Esophagus muscularis mucosa (tissue), 4 donors: Measurements from ENCODE around the gene MFRP. TPM values are rescaled to one million over a fixed set of nuclear protein-coding genes. Genes with fewer than 3 reads are reported as not detected.

Experiments used
- DNase-seq: peaks from one replicate; pipeline ENCODE4 v3.0.0-alpha.2; 2017; ENCODE audit errors: extremely low spot score
- H3K27ac ChIP-seq, 4 donors: fragments of 200-600 bp; sonication (generic); replicated peaks in 1 of 4; 1 replicate in 3 of 4; 2 replicates in 1 of 4; pipeline ENCODE4 v1.5.1; 2016 to 2019; ENCODE audit warnings: mild to moderate bottlenecking in 1 of 4
- H3K27me3 ChIP-seq, 4 donors: fragments of 200-600 bp; sonication (generic); one replicate each; pipeline versions ENCODE4 v1.5.1 to v1.6.0; 2016 to 2019
- H3K36me3 ChIP-seq, 4 donors: fragments of 200-600 bp; sonication (generic); one replicate each; pipeline ENCODE4 v1.5.1; 2016 to 2019
- H3K4me1 ChIP-seq, 4 donors: fragments of 200-600 bp; sonication (generic); one replicate each; pipeline ENCODE4 v1.5.1; 2016 to 2019
- H3K4me3 ChIP-seq, 4 donors: fragments of 200-600 bp; sonication (generic); 1 replicate in 2 of 4; 2 replicates in 2 of 4; pipeline ENCODE4 v1.5.1; 2016 to 2019; ENCODE audit warnings: mild to moderate bottlenecking in 4 of 4, moderate library complexity in 1 of 4
- H3K9me3 ChIP-seq, 4 donors: fragments of 200-600 bp; sonication (generic); 1 replicate in 3 of 4; 2 replicates in 1 of 4; pipeline ENCODE4 v1.5.1; 2016 to 2019
- CTCF ChIP-seq, 3 experiments: fragments of 200-600 bp in 2 of 3; fragments of 450-650 bp in 1 of 3; sonication (generic) in 2 of 3; IDR thresholded peaks; one replicate each; pipeline ENCODE4 v1.5.1; 2017 to 2019; ENCODE audit warnings: antibody characterized with exemption in 3 of 3, mild to moderate bottlenecking in 2 of 3, moderate library complexity in 1 of 3
- EP300 ChIP-seq: sonication (generic); formaldehyde crosslinking; IDR thresholded peaks from one replicate; pipeline ENCODE4 v1.6.1; 2017; ENCODE audit warnings: antibody characterized with exemption
- POLR2A ChIP-seq: fragments of 450-650 bp; IDR thresholded peaks from one replicate; pipeline ENCODE4 v1.6.1; 2017; ENCODE audit warnings: antibody characterized with exemption, moderate library complexity, mild to moderate bottlenecking, low read depth
- POLR2AphosphoS5 ChIP-seq, 2 donors: sonication (generic); formaldehyde crosslinking; IDR thresholded peaks; one replicate each; pipeline ENCODE4 v1.6.1; 2017; ENCODE audit warnings: antibody characterized with exemption in 2 of 2
- WGBS: methylation state at CpG from one replicate; pipeline ENCODE4 v1.1.5; 2018; 5-methylcytosine and 5-hydroxymethylcytosine counted together
- intact Hi-C: fragments of 100-400 bp; cut with DNase I; formaldehyde crosslinking; loops from one replicate; pipeline ENCODE4 v1.15.1; 2023
- total RNA-seq, 4 donors: library from RNA; depleted of rRNA; stranded (reverse); fragments of >200 nt; gene quantifications; one replicate each; pipeline versions ENCODE4 v1.1.0 to v1.2.1, GENCODE V29; 2016

MFRP gene
- total RNA-seq, 4 donors from 2014 or later, result 0.11 TPM; not detected in 3

GRCh38 chr11:119347940-119348605 is 1.6 kb upstream of the MFRP start:
- WGBS, result 74% methylated on average over 16 of the region's 16 CpGs

GRCh38 chr11:119347242-119347641 is 737 bp upstream of the MFRP start:
- 80% methylated on average over 2 of the region's 2 CpGs for WGBS
- DNase-seq, result no peak
- intact Hi-C loops, result no loop called here
- Histone ChIP-seq H3K4me3 (no peak overlapping the region), H3K27me3 (no peaks in the 10 kb centered on the region), H3K9me3 (no peaks in the 10 kb centered on the region), H3K36me3 (no peaks in the 10 kb centered on the region), H3K27ac (no peak overlapping the region), H3K4me1 (peaks cover 0 to 7% (median 3%) of the 10 kb centered on the region in 4 donors)
- TF ChIP-seq POLR2AphosphoS5 (IDR thresholded peaks at IDR 0.05) (no peak), POLR2A (no peak), CTCF (IDR thresholded peaks at IDR 0.05) (no peak), EP300 (no peak)

More at GRCh38 chr11:119347940-119348605, 1.6 kb upstream of the MFRP start:
- intact Hi-C loops, result no loop called here
- Histone ChIP-seq H3K9me3 (no peaks in the 10 kb centered on the region), H3K27ac (no peak overlapping the region), H3K4me3 (no peak overlapping the region), H3K36me3 (no peaks in the 10 kb centered on the region), H3K4me1 (peaks cover 4 to 15% (median 12%) of the 10 kb centered on the region in 4 donors), H3K27me3 (no peaks in the 10 kb centered on the region)
- DNase-seq, result no peak
- TF ChIP-seq CTCF (IDR thresholded peaks at IDR 0.05), result no peak
- no peak for TF ChIP-seq EP300
- TF ChIP-seq POLR2A, result no peak
- TF ChIP-seq POLR2AphosphoS5 (IDR thresholded peaks at IDR 0.05), result no peak

- 80% methylated on average over 9 of the region's 12 CpGs for WGBS
- peaks cover 11 to 13% (median 11%) of the 10 kb centered on the region in 4 donors for H3K4me1 ChIP-seq
- no peak overlapping the region for H3K27ac ChIP-seq
- no peaks in the 10 kb centered on the region for H3K36me3 ChIP-seq
- no peak for TF ChIP-seq POLR2AphosphoS5 (IDR thresholded peaks at IDR 0.05)
- no peak for TF ChIP-seq POLR2A
- TF ChIP-seq EP300, result no peak
- TF ChIP-seq CTCF (IDR thresholded peaks at IDR 0.05), result no peak
- no peaks in the 10 kb centered on the region for H3K9me3 ChIP-seq
- no peaks in the 10 kb centered on the region for H3K27me3 ChIP-seq
- DNase-seq, result no peak
- intact Hi-C loops, result no loop called here
- H3K4me3 ChIP-seq, result no peak overlapping the region
Measured at GRCh38 chr11:119345685-119346084, 820 bp downstream of the MFRP start.

- Histone ChIP-seq H3K4me1 (peaks cover 14 to 25% (median 23%) of the 10 kb centered on the region in 4 donors), H3K4me3 (no peak overlapping the region), H3K27ac (no peak overlapping the region), H3K9me3 (no peaks in the 10 kb centered on the region), H3K36me3 (no peaks in the 10 kb centered on the region), H3K27me3 (no peaks in the 10 kb centered on the region)
- DNase-seq, result no peak
- WGBS, result 66% methylated on average over 8 of the region's 14 CpGs
- no peak for TF ChIP-seq POLR2A
- no peak for TF ChIP-seq EP300
- TF ChIP-seq POLR2AphosphoS5 (IDR thresholded peaks at IDR 0.05), result no peak
- no peak for TF ChIP-seq CTCF (IDR thresholded peaks at IDR 0.05)
- intact Hi-C loops, result no loop called here
Measured at GRCh38 chr11:119344291-119345010, 2.1 kb downstream of the MFRP start.
